ENCODE data around the gene ANKIB1.

DNA sequence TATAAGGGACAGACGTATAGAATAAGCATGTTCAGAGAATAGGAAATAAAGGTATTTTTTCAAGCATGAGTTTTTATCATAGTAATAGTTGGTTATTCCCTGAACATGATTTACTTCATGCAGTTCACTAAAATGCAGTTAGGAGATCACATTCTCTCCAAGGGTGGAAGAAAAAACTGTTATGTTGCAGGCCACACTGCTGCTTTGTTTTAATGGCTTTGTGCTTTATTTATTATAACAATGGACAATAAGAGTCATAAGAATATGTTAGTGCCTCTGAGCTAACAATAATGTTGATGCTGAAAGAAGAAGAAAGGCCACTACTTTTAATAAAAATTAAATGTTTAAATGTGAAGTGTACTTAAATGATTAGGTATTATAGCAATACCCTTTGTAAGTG, 123.0 kb downstream of the ANKIB1 start:
- TF ChIP-seq, protein P1, sequence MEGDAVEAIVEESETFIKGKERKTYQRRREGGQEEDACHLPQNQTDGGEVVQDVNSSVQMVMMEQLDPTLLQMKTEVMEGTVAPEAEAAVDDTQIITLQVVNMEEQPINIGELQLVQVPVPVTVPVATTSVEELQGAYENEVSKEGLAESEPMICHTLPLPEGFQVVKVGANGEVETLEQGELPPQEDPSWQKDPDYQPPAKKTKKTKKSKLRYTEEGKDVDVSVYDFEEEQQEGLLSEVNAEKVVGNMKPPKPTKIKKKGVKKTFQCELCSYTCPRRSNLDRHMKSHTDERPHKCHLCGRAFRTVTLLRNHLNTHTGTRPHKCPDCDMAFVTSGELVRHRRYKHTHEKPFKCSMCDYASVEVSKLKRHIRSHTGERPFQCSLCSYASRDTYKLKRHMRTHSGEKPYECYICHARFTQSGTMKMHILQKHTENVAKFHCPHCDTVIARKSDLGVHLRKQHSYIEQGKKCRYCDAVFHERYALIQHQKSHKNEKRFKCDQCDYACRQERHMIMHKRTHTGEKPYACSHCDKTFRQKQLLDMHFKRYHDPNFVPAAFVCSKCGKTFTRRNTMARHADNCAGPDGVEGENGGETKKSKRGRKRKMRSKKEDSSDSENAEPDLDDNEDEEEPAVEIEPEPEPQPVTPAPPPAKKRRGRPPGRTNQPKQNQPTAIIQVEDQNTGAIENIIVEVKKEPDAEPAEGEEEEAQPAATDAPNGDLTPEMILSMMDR (IDR thresholded peaks at IDR 0.05): no peak
- TF ChIP-seq POLR2AphosphoS5 (IDR thresholded peaks at IDR 0.05): no peak
- no peak for TF ChIP-seq POLR2A (IDR thresholded peaks at IDR 0.05)
- TF ChIP-seq EP300 (IDR thresholded peaks at IDR 0.05): no peak
